H1 (cell line): Measurements from ENCODE around the gene ZBTB44. TPM values are rescaled to one million over a fixed set of nuclear protein-coding genes. Genes with fewer than 3 reads are reported as not detected.

Experiments
- HDAC2 ChIP-seq, 2 experiments: fragments of 300-600 bp in 1 of 2; sonication (generic) in 1 of 2; IDR thresholded peaks; 2 replicates each; pipeline ENCODE4 v1.6.1; 2011 to 2012; ENCODE audit warnings: low read depth in 2 of 2, low read length in 2 of 2, mild to moderate bottlenecking in 2 of 2, moderate library complexity in 2 of 2, borderline replicate concordance in 1 of 2, inconsistent platforms in 1 of 2
- KDM5A ChIP-seq: fragments of 200-600 bp; IDR thresholded peaks from 2 replicates; pipeline ENCODE4 v1.7.1; 2012; ENCODE audit warnings: mild to moderate bottlenecking, low read length, inconsistent platforms, mixed read lengths
- POLR2AphosphoS5 ChIP-seq: IDR thresholded peaks from 2 replicates; pipeline ENCODE4 v1.6.1; 2011; ENCODE audit warnings: low read depth, low read length
- RFX5 ChIP-seq: IDR thresholded peaks from 2 replicates; pipeline ENCODE4 v1.6.1; 2011; ENCODE audit warnings: low read depth, low read length, improper control_type of control experiment, borderline replicate concordance
- TBP ChIP-seq: IDR thresholded peaks from 2 replicates; pipeline ENCODE4 v1.6.1; 2011; ENCODE audit warnings: low read depth, low read length, improper control_type of control experiment
- polyA plus RNA-seq, 7 experiments: library from polyadenylated mRNA; depleted of rRNA in 3 of 7; stranded (reverse) in 5 of 7; unstranded in 2 of 7; fragments of >200 nt in 5 of 7; fragments of 200-250 nt in 2 of 7; gene quantifications; 1 replicate in 5 of 7; 2 replicates in 1 of 7; 4 replicates in 1 of 7; pipeline versions ENCODE4 v1.2.1 to v1.2.3, GENCODE V29; 2011 to 2013; ENCODE audit warnings: missing spikeins in 2 of 7, mixed read lengths in 2 of 7
- total RNA-seq: library from RNA; stranded (reverse); fragmentation: NEBNext Ultra II Directional; extraction: Animal tissue kit (Norgen Biotek cat#: 25700); gene quantifications from 2 replicates; pipeline ENCODE4 v1.2.1, GENCODE V29; 2021
- TF ChIP-seq, protein P1 (sequence below): fragments of 300-600 bp; sonication (generic); IDR thresholded peaks from 2 replicates; pipeline ENCODE4 v1.7.1; 2012; ENCODE audit warnings: low read length, moderate library complexity, mild to moderate bottlenecking, inconsistent platforms; ENCODE audit not compliant: insufficient replicate concordance
- TF ChIP-seq, protein P2 (sequence below): IDR thresholded peaks from 2 replicates; pipeline ENCODE4 v1.6.1; 2011; ENCODE audit warnings: low read depth, mild to moderate bottlenecking, low read length; ENCODE audit not compliant: insufficient read depth
- TF ChIP-seq, protein P3 (sequence below): IDR thresholded peaks from 2 replicates; pipeline ENCODE4 v1.6.1; 2012; ENCODE audit warnings: inconsistent platforms

The ZBTB44 gene
- total and polyA plus RNA-seq, 2 of the 8 experiments (the other 6 are each of a cell fraction or from before 2014, with no cell fraction given): 37.2 to 158 TPM

- TF ChIP-seq, protein P1, sequence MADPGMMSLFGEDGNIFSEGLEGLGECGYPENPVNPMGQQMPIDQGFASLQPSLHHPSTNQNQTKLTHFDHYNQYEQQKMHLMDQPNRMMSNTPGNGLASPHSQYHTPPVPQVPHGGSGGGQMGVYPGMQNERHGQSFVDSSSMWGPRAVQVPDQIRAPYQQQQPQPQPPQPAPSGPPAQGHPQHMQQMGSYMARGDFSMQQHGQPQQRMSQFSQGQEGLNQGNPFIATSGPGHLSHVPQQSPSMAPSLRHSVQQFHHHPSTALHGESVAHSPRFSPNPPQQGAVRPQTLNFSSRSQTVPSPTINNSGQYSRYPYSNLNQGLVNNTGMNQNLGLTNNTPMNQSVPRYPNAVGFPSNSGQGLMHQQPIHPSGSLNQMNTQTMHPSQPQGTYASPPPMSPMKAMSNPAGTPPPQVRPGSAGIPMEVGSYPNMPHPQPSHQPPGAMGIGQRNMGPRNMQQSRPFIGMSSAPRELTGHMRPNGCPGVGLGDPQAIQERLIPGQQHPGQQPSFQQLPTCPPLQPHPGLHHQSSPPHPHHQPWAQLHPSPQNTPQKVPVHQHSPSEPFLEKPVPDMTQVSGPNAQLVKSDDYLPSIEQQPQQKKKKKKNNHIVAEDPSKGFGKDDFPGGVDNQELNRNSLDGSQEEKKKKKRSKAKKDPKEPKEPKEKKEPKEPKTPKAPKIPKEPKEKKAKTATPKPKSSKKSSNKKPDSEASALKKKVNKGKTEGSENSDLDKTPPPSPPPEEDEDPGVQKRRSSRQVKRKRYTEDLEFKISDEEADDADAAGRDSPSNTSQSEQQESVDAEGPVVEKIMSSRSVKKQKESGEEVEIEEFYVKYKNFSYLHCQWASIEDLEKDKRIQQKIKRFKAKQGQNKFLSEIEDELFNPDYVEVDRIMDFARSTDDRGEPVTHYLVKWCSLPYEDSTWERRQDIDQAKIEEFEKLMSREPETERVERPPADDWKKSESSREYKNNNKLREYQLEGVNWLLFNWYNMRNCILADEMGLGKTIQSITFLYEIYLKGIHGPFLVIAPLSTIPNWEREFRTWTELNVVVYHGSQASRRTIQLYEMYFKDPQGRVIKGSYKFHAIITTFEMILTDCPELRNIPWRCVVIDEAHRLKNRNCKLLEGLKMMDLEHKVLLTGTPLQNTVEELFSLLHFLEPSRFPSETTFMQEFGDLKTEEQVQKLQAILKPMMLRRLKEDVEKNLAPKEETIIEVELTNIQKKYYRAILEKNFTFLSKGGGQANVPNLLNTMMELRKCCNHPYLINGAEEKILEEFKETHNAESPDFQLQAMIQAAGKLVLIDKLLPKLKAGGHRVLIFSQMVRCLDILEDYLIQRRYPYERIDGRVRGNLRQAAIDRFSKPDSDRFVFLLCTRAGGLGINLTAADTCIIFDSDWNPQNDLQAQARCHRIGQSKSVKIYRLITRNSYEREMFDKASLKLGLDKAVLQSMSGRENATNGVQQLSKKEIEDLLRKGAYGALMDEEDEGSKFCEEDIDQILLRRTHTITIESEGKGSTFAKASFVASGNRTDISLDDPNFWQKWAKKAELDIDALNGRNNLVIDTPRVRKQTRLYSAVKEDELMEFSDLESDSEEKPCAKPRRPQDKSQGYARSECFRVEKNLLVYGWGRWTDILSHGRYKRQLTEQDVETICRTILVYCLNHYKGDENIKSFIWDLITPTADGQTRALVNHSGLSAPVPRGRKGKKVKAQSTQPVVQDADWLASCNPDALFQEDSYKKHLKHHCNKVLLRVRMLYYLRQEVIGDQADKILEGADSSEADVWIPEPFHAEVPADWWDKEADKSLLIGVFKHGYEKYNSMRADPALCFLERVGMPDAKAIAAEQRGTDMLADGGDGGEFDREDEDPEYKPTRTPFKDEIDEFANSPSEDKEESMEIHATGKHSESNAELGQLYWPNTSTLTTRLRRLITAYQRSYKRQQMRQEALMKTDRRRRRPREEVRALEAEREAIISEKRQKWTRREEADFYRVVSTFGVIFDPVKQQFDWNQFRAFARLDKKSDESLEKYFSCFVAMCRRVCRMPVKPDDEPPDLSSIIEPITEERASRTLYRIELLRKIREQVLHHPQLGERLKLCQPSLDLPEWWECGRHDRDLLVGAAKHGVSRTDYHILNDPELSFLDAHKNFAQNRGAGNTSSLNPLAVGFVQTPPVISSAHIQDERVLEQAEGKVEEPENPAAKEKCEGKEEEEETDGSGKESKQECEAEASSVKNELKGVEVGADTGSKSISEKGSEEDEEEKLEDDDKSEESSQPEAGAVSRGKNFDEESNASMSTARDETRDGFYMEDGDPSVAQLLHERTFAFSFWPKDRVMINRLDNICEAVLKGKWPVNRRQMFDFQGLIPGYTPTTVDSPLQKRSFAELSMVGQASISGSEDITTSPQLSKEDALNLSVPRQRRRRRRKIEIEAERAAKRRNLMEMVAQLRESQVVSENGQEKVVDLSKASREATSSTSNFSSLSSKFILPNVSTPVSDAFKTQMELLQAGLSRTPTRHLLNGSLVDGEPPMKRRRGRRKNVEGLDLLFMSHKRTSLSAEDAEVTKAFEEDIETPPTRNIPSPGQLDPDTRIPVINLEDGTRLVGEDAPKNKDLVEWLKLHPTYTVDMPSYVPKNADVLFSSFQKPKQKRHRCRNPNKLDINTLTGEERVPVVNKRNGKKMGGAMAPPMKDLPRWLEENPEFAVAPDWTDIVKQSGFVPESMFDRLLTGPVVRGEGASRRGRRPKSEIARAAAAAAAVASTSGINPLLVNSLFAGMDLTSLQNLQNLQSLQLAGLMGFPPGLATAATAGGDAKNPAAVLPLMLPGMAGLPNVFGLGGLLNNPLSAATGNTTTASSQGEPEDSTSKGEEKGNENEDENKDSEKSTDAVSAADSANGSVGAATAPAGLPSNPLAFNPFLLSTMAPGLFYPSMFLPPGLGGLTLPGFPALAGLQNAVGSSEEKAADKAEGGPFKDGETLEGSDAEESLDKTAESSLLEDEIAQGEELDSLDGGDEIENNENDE: no peak
- no peak for TF ChIP-seq TBP
- no peak for TF ChIP-seq KDM5A
- TF ChIP-seq, protein P2, sequence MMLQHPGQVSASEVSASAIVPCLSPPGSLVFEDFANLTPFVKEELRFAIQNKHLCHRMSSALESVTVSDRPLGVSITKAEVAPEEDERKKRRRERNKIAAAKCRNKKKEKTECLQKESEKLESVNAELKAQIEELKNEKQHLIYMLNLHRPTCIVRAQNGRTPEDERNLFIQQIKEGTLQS: no peak
- TF ChIP-seq RFX5: no peak
- TF ChIP-seq POLR2AphosphoS5: no peak
- TF ChIP-seq HDAC2 (IDR thresholded peaks at IDR 0.05; ENCODE audit: borderline replicate concordance in 1 of 2, low read depth in 2 of 2, low read length in 2 of 2): no peak
- TF ChIP-seq, protein P3, sequence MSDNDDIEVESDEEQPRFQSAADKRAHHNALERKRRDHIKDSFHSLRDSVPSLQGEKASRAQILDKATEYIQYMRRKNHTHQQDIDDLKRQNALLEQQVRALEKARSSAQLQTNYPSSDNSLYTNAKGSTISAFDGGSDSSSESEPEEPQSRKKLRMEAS: no peak
Observed at GRCh38 chr11:130209128-130209932, 105.4 kb downstream of the ZBTB44 start (continued).
